K562 (cell line): ENCODE data around the gene PLCL1. TPM values are rescaled to one million over a fixed set of nuclear protein-coding genes. Genes with fewer than 3 reads are reported as not detected.

Source experiments
- ATAC-seq: fragments of 200-7000 bp; cut with Tn5 transposase; 3 replicates; pipeline ENCODE4 v1.9.1; 2020; ENCODE audit warnings: moderate library complexity
- BruUV-seq: library from RNA; stranded (reverse); fragments of 400-500 nt; replicated peaks from 2 replicates; lab custom pipeline; 2021; lab: Mats Ljungman, UMichigan
- CTCF ChIA-PET: fragments of 300-600 bp; formaldehyde crosslinking; extraction: SDS; loops from one replicate; lab custom pipeline; 2021; ENCODE audit warnings: low intra/inter-chr PET ratio; lab: Yijun Ruan, JAX
- POLR2A ChIA-PET: fragments of 300-600, 350-650 bp; sonication (Branson Sonifier 250); formaldehyde crosslinking; extraction: SDS; loops from one replicate; lab custom pipeline; 2021; ENCODE audit warnings: antibody characterized with exemption, inconsistent platforms; lab: Yijun Ruan, JAX
- DNase-seq, 4 experiments: peaks; one replicate each; pipeline versions ENCODE4 v3.0.0 to v3.0.0-alpha.2; 2011 to 2018; ENCODE audit warnings: low spot score in 3 of 4, mixed read lengths in 3 of 4; ENCODE audit errors: extremely low read depth in 1 of 4
- FAIRE-seq: peaks from 2 replicates; lab custom pipeline; 2011; peaks lifted over from hg19 to GRCh38; lab: Jason Lieb, UNC
- H2AFZ ChIP-seq: 2 replicates; pipeline ENCODE4 v1.6.0; 2011; ENCODE audit warnings: low read depth, low read length, control low read depth, inconsistent platforms
- H3K27ac ChIP-seq: fragments of 200-600 bp; 3 replicates; pipeline ENCODE4 v1.8.0; 2011; ENCODE audit warnings: low read depth, mild to moderate bottlenecking, control low read depth, inconsistent platforms, low read length, moderate library complexity, mixed read lengths; ENCODE audit errors: extremely low read depth
- H3K27me3 ChIP-seq, 2 experiments: fragments of 300-600 bp in 1 of 2; 2 replicates in 1 of 2; 3 replicates in 1 of 2; pipeline versions ENCODE4 v1.6.0 to v1.8.0; 2011; ENCODE audit warnings: inconsistent platforms in 2 of 2, low read length in 2 of 2, mild to moderate bottlenecking in 1 of 2, mixed read lengths in 1 of 2, moderate library complexity in 1 of 2; ENCODE audit not compliant: control insufficient read depth in 2 of 2, insufficient read depth in 2 of 2
- H3K36me3 ChIP-seq: fragments of 300-600 bp; 3 replicates; pipeline ENCODE4 v1.8.0; 2011; ENCODE audit warnings: mild to moderate bottlenecking, low read length, inconsistent platforms; ENCODE audit not compliant: control insufficient read depth, insufficient read depth
- H3K4me1 ChIP-seq, 2 experiments: fragments of 200-600 bp in 1 of 2; replicated peaks in 1 of 2; 2 replicates in 1 of 2; 3 replicates in 1 of 2; pipeline versions ENCODE4 v1.5.1 to v1.8.0; 2011; ENCODE audit warnings: inconsistent platforms in 2 of 2, low read length in 2 of 2, mild to moderate bottlenecking in 1 of 2, mixed read lengths in 1 of 2, moderate library complexity in 1 of 2; ENCODE audit not compliant: control insufficient read depth in 2 of 2, insufficient read depth in 2 of 2
- H3K4me2 ChIP-seq: 2 replicates; pipeline ENCODE4 v1.6.1; 2011; ENCODE audit warnings: low read length, control low read depth, inconsistent platforms, mixed read lengths; ENCODE audit not compliant: insufficient read depth
- H3K4me3 ChIP-seq: fragments of 200-600 bp; sonication (generic), shearing (Covaris generic); 2 replicates; pipeline ENCODE4 v1.5.1; 2016; ENCODE audit warnings: control low read depth, inconsistent platforms
- H3K79me2 ChIP-seq: fragments of 200-600 bp; 3 replicates; pipeline ENCODE4 v1.8.0; 2011; ENCODE audit warnings: low read length, inconsistent platforms; ENCODE audit not compliant: control insufficient read depth, insufficient read depth
- H3K9ac ChIP-seq, 2 experiments: 2 replicates each; pipeline versions ENCODE4 v1.6.0 to v1.6.1; 2011; ENCODE audit warnings: low read depth in 2 of 2, low read length in 2 of 2, control low read depth in 1 of 2, inconsistent platforms in 1 of 2, mild to moderate bottlenecking in 1 of 2, mixed read lengths in 1 of 2; ENCODE audit not compliant: insufficient read depth in 1 of 2
- H3K9me1 ChIP-seq: one replicate; pipeline ENCODE4 v1.6.0; 2011; ENCODE audit warnings: inconsistent platforms, mild to moderate bottlenecking, low read length, moderate library complexity; ENCODE audit not compliant: control insufficient read depth, insufficient read depth
- H3K9me3 ChIP-seq: replicated peaks from 2 replicates; pipeline ENCODE4 v1.5.1; 2011; ENCODE audit warnings: low read depth, low read length, inconsistent platforms; ENCODE audit not compliant: control insufficient read depth, insufficient read depth
- H4K20me1 ChIP-seq: replicated peaks from 2 replicates; pipeline ENCODE4 v1.6.1; 2011; ENCODE audit warnings: low read length, inconsistent platforms, mixed read lengths; ENCODE audit not compliant: control insufficient read depth, insufficient read depth
- BRCA1 ChIP-seq, 2 experiments: fragments of 450-650 bp in 1 of 2; sonication (generic) in 1 of 2; formaldehyde crosslinking in 1 of 2; IDR thresholded peaks; 2 replicates each; pipeline versions ENCODE4 v1.5.0 to v1.6.1; 2017 to 2020; ENCODE audit warnings: mild to moderate bottlenecking in 1 of 2, missing genetic modification reagents in 1 of 2
- C11orf30 ChIP-seq: fragments of 450-650 bp; IDR thresholded peaks from 2 replicates; pipeline ENCODE4 v1.6.1; 2016; ENCODE audit warnings: low read depth, mild to moderate bottlenecking
- CHCHD3 ChIP-seq: fragments of 250-450 bp; sonication (Bioruptor Pico); IDR thresholded peaks from 2 replicates; pipeline ENCODE4 v2.1.2; 2022; ENCODE audit warnings: mild to moderate bottlenecking
- HDAC3 ChIP-seq: fragments of 450-650 bp; IDR thresholded peaks from 2 replicates; pipeline ENCODE4 v1.6.1; 2018; ENCODE audit warnings: borderline replicate concordance, mild to moderate bottlenecking, moderate library complexity; ENCODE audit not compliant: partially characterized antibody
- ILF3 ChIP-seq: fragments of 450-650 bp; IDR thresholded peaks from 2 replicates; pipeline ENCODE4 v1.6.1; 2018; ENCODE audit warnings: antibody characterized with exemption, mild to moderate bottlenecking, moderate library complexity, borderline replicate concordance
- LEF1 ChIP-seq: fragments of 450-650 bp; IDR thresholded peaks from 2 replicates; pipeline ENCODE4 v1.6.1; 2016; ENCODE audit warnings: mild to moderate bottlenecking
- MCM3 ChIP-seq: fragments of 450-650 bp; IDR thresholded peaks from 2 replicates; pipeline ENCODE4 v1.6.1; 2016
- SAP30 ChIP-seq: fragments of 200-600 bp; sonication (generic); IDR thresholded peaks from 2 replicates; pipeline ENCODE4 v1.6.1; 2012; ENCODE audit warnings: borderline replicate concordance, low read depth, mild to moderate bottlenecking, moderate library complexity, low read length, control low read depth, inconsistent platforms; ENCODE audit not compliant: insufficient read depth, poor library complexity, severe bottlenecking
- ZNF316 ChIP-seq: fragments of 450-650 bp; IDR thresholded peaks from 2 replicates; pipeline ENCODE4 v1.6.1; 2016
- WGBS: fragments of 100-300 bp; shearing (Covaris generic); methylation state at CpG from one replicate; pipeline ENCODE4 v1.1.6; 2016; ENCODE audit warnings: low coverage, mixed read lengths; ENCODE audit not compliant: insufficient coverage; ENCODE audit errors: missing lambda C conversion rate; 5-methylcytosine and 5-hydroxymethylcytosine counted together
- in situ Hi-C: fragments of 300-500 bp; cut with MboI; formaldehyde crosslinking; loops from 4 replicates; pipeline ENCODE4 v1.15.0; 2018; ENCODE audit warnings: inconsistent platforms, mixed read lengths
- intact Hi-C: fragments of 100-400 bp; cut with micrococcal nuclease; formaldehyde crosslinking; loops from 2 replicates; pipeline ENCODE4 v1.14.2; 2022
- polyA plus RNA-seq, 8 experiments: library from polyadenylated mRNA; depleted of rRNA in 4 of 8; stranded (reverse) in 5 of 8; unstranded in 3 of 8; fragments of >200 nt; fragmentation: Nextera tagmentation in 2 of 8; fragmentation: Illumina TruSeq in 1 of 8; extraction: Ambion mirVana in 2 of 8; extraction: Trizol in 1 of 8; gene quantifications; 2 replicates each; pipeline versions ENCODE4 v1.2.1 to v1.2.3, GENCODE V29; 2011 to 2014; ENCODE audit warnings: inconsistent platforms in 1 of 8, missing spikeins in 1 of 8
- total RNA-seq, 7 experiments: library from RNA; depleted of rRNA in 6 of 7; stranded (reverse); fragments of >200 nt in 6 of 7; fragmentation: Illumina TruSeq in 2 of 7; extraction: Trizol in 2 of 7; gene quantifications; 2 replicates each; pipeline versions ENCODE4 v1.2.1 to v1.2.3, GENCODE V29; 2011 to 2021; ENCODE audit warnings: low replicate concordance in 1 of 7
- TF ChIP-seq, protein P1 (sequence below): fragments of 250-450 bp; sonication (Bioruptor Pico); IDR thresholded peaks from 2 replicates; pipeline ENCODE4 v1.8.0; 2021; ENCODE audit warnings: moderate library complexity, mild to moderate bottlenecking, inconsistent platforms
- TF ChIP-seq, protein P2 (sequence below): fragments of 250-450 bp; sonication (Bioruptor Pico); IDR thresholded peaks from 2 replicates; pipeline ENCODE4 v1.5.0; 2021

Gene PLCL1
- total and polyA plus RNA-seq, 9 of the 15 experiments (the other 6 are each of a cell fraction or from before 2014, with no cell fraction given) = 2.0 to 17.7 (median 8.6) TPM

- in situ Hi-C loops = no loop called here
- H3K9me3 ChIP-seq = no peaks in the 10 kb centered on the region
- H3K4me2 ChIP-seq = no peak overlapping the region
- H2AFZ ChIP-seq = no peak overlapping the region
- DNase-seq (no peak), ATAC-seq (no peak), FAIRE-seq (no peak)
- no peaks in the 10 kb centered on the region for H3K9me1 ChIP-seq
- H3K4me1 ChIP-seq = peaks cover 0 to 18% of the 10 kb centered on the region in 2 experiments; a peak in 3 of 5 replicates
- no peak overlapping the region for H3K4me3 ChIP-seq
- intact Hi-C loops = no loop called here
- no peak overlapping the region for H3K9ac ChIP-seq
- no peaks in the 10 kb centered on the region for H3K27me3 ChIP-seq
- H3K79me2 ChIP-seq = peaks cover 49% of the 10 kb centered on the region
- BruUV-seq = no TSS peak
- H3K36me3 ChIP-seq = no peaks in the 10 kb centered on the region; the same call in 1 of the 3 replicates
- no peaks in the 10 kb centered on the region for H4K20me1 ChIP-seq
- POLR2A ChIA-PET = interaction anchor here (1.0 kb wide), 1 partner anchor 16 kb away, joined by 3 read pairs; no protein-coding TSS in a partner anchor
- TF ChIP-seq ZNF316 = peak; percentile 70
- no peak for TF ChIP-seq HDAC3
- no peak for TF ChIP-seq CHCHD3 (CRISPR knock-in tag)
- TF ChIP-seq C11orf30 = peak; percentile 53; the same call in 1 of the 2 replicates
- TF ChIP-seq LEF1 = no peak
- 98% methylated on average over 5 of the region's 5 CpGs for WGBS
- no peak overlapping the region for H3K27ac ChIP-seq
- CTCF ChIA-PET = no interaction called here
Observed at GRCh38 chr2:197975931-197976519, 171.6 kb downstream of the PLCL1 start.

GRCh38 chr2:197978971-197979370 is 174.6 kb downstream of the PLCL1 start:
- POLR2A ChIA-PET = no interaction called here
- intact Hi-C loops (no loop called here), in situ Hi-C loops (no loop called here)
- Histone ChIP-seq H3K4me1 (peaks cover 0 to 20% of the 10 kb centered on the region in 2 experiments; a peak in 3 of 5 replicates), H3K4me3 (no peak overlapping the region), H3K27ac (no peak overlapping the region), H3K36me3 (no peaks in the 10 kb centered on the region; the same call in 2 of the 3 replicates), H3K9ac (no peak overlapping the region), H3K9me3 (no peaks in the 10 kb centered on the region), H3K9me1 (no peaks in the 10 kb centered on the region), H3K79me2 (peaks cover 35% of the 10 kb centered on the region), H3K4me2 (no peak overlapping the region), H3K27me3 (no peaks in the 10 kb centered on the region), H4K20me1 (no peaks in the 10 kb centered on the region), H2AFZ (no peak overlapping the region)
- no TSS peak for BruUV-seq
- ATAC-seq (no peak), DNase-seq (no peak), FAIRE-seq (no peak)
- 82% methylated on average over 4 of the region's 4 CpGs for WGBS
- CTCF ChIA-PET = interaction anchor here (0.6 kb wide), 1 partner anchor 125 kb away, joined by 3 read pairs; no protein-coding TSS in a partner anchor
- TF ChIP-seq, protein P1, sequence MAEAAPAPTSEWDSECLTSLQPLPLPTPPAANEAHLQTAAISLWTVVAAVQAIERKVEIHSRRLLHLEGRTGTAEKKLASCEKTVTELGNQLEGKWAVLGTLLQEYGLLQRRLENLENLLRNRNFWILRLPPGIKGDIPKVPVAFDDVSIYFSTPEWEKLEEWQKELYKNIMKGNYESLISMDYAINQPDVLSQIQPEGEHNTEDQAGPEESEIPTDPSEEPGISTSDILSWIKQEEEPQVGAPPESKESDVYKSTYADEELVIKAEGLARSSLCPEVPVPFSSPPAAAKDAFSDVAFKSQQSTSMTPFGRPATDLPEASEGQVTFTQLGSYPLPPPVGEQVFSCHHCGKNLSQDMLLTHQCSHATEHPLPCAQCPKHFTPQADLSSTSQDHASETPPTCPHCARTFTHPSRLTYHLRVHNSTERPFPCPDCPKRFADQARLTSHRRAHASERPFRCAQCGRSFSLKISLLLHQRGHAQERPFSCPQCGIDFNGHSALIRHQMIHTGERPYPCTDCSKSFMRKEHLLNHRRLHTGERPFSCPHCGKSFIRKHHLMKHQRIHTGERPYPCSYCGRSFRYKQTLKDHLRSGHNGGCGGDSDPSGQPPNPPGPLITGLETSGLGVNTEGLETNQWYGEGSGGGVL (CRISPR knock-in tag) = no peak
- no peak for TF ChIP-seq BRCA1 (IDR thresholded peaks at IDR 0.05)
- TF ChIP-seq BRCA1 (CRISPR knock-in tag; IDR thresholded peaks at IDR 0.05) = no peak
- TF ChIP-seq MCM3 = no peak
- TF ChIP-seq, protein P2, sequence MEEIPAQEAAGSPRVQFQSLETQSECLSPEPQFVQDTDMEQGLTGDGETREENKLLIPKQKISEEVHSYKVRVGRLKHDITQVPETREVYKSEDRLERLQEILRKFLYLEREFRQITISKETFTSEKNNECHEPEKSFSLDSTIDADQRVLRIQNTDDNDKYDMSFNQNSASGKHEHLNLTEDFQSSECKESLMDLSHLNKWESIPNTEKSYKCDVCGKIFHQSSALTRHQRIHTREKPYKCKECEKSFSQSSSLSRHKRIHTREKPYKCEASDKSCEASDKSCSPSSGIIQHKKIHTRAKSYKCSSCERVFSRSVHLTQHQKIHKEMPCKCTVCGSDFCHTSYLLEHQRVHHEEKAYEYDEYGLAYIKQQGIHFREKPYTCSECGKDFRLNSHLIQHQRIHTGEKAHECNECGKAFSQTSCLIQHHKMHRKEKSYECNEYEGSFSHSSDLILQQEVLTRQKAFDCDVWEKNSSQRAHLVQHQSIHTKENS (CRISPR knock-in tag) = no peak
- no peak for TF ChIP-seq SAP30
- no peak for TF ChIP-seq ILF3
